H1 (cell line): ENCODE data around the gene CWC27. TPM values are rescaled to one million over a fixed set of nuclear protein-coding genes. Genes with fewer than 3 reads are reported as not detected.

Source experiments
- POLR2AphosphoS5 ChIP-seq: IDR thresholded peaks from 2 replicates; pipeline ENCODE4 v1.6.1; 2011; ENCODE audit warnings: low read depth, low read length
- polyA plus RNA-seq, 7 experiments: library from polyadenylated mRNA; depleted of rRNA in 3 of 7; stranded (reverse) in 5 of 7; unstranded in 2 of 7; fragments of >200 nt in 5 of 7; fragments of 200-250 nt in 2 of 7; gene quantifications; 1 replicate in 5 of 7; 2 replicates in 1 of 7; 4 replicates in 1 of 7; pipeline versions ENCODE4 v1.2.1 to v1.2.3, GENCODE V29; 2011 to 2013; ENCODE audit warnings: missing spikeins in 2 of 7, mixed read lengths in 2 of 7
- total RNA-seq: library from RNA; stranded (reverse); fragmentation: NEBNext Ultra II Directional; extraction: Animal tissue kit (Norgen Biotek cat#: 25700); gene quantifications from 2 replicates; pipeline ENCODE4 v1.2.1, GENCODE V29; 2021
- TF ChIP-seq, protein P1 (sequence below): fragments of 300-600 bp; sonication (generic); IDR thresholded peaks from 2 replicates; pipeline ENCODE4 v1.7.1; 2012; ENCODE audit warnings: low read length, moderate library complexity, mild to moderate bottlenecking, inconsistent platforms; ENCODE audit not compliant: insufficient replicate concordance

CWC27 gene
- total and polyA plus RNA-seq, 2 of the 8 experiments (the other 6 are each of a cell fraction or from before 2014, with no cell fraction given) = 24.9 to 43.4 TPM

DNA sequence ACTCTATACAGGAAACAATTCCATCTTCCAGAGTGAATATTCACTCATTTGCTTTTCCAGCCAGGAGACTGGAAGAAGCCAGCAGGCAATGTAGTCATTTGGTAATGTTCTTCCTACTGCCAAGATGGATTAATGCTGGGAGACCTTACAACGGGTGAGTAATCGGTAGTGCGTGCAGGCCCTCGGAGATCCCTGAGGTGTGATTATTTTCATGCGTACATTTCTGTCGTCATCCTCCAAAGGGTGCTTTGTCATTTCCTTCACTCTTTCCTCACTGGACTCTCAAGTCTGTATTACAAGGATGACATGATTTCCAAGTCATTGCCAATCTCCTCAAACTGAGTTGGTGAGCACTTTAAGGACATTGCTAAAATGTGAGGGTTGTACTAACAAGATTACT lies 263.5 kb downstream of the CWC27 start (continued):
- TF ChIP-seq, protein P1, sequence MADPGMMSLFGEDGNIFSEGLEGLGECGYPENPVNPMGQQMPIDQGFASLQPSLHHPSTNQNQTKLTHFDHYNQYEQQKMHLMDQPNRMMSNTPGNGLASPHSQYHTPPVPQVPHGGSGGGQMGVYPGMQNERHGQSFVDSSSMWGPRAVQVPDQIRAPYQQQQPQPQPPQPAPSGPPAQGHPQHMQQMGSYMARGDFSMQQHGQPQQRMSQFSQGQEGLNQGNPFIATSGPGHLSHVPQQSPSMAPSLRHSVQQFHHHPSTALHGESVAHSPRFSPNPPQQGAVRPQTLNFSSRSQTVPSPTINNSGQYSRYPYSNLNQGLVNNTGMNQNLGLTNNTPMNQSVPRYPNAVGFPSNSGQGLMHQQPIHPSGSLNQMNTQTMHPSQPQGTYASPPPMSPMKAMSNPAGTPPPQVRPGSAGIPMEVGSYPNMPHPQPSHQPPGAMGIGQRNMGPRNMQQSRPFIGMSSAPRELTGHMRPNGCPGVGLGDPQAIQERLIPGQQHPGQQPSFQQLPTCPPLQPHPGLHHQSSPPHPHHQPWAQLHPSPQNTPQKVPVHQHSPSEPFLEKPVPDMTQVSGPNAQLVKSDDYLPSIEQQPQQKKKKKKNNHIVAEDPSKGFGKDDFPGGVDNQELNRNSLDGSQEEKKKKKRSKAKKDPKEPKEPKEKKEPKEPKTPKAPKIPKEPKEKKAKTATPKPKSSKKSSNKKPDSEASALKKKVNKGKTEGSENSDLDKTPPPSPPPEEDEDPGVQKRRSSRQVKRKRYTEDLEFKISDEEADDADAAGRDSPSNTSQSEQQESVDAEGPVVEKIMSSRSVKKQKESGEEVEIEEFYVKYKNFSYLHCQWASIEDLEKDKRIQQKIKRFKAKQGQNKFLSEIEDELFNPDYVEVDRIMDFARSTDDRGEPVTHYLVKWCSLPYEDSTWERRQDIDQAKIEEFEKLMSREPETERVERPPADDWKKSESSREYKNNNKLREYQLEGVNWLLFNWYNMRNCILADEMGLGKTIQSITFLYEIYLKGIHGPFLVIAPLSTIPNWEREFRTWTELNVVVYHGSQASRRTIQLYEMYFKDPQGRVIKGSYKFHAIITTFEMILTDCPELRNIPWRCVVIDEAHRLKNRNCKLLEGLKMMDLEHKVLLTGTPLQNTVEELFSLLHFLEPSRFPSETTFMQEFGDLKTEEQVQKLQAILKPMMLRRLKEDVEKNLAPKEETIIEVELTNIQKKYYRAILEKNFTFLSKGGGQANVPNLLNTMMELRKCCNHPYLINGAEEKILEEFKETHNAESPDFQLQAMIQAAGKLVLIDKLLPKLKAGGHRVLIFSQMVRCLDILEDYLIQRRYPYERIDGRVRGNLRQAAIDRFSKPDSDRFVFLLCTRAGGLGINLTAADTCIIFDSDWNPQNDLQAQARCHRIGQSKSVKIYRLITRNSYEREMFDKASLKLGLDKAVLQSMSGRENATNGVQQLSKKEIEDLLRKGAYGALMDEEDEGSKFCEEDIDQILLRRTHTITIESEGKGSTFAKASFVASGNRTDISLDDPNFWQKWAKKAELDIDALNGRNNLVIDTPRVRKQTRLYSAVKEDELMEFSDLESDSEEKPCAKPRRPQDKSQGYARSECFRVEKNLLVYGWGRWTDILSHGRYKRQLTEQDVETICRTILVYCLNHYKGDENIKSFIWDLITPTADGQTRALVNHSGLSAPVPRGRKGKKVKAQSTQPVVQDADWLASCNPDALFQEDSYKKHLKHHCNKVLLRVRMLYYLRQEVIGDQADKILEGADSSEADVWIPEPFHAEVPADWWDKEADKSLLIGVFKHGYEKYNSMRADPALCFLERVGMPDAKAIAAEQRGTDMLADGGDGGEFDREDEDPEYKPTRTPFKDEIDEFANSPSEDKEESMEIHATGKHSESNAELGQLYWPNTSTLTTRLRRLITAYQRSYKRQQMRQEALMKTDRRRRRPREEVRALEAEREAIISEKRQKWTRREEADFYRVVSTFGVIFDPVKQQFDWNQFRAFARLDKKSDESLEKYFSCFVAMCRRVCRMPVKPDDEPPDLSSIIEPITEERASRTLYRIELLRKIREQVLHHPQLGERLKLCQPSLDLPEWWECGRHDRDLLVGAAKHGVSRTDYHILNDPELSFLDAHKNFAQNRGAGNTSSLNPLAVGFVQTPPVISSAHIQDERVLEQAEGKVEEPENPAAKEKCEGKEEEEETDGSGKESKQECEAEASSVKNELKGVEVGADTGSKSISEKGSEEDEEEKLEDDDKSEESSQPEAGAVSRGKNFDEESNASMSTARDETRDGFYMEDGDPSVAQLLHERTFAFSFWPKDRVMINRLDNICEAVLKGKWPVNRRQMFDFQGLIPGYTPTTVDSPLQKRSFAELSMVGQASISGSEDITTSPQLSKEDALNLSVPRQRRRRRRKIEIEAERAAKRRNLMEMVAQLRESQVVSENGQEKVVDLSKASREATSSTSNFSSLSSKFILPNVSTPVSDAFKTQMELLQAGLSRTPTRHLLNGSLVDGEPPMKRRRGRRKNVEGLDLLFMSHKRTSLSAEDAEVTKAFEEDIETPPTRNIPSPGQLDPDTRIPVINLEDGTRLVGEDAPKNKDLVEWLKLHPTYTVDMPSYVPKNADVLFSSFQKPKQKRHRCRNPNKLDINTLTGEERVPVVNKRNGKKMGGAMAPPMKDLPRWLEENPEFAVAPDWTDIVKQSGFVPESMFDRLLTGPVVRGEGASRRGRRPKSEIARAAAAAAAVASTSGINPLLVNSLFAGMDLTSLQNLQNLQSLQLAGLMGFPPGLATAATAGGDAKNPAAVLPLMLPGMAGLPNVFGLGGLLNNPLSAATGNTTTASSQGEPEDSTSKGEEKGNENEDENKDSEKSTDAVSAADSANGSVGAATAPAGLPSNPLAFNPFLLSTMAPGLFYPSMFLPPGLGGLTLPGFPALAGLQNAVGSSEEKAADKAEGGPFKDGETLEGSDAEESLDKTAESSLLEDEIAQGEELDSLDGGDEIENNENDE = no peak
- no peak for TF ChIP-seq POLR2AphosphoS5
